Neuronal stem cell (in vitro differentiated cells): ENCODE results near the gene IPO4.

Source experiments
- DNase-seq: peaks from one replicate; pipeline ENCODE4 v3.0.0-alpha.2; 2013; ENCODE audit warnings: low spot score
- H2AFZ ChIP-seq: one replicate; pipeline ENCODE4 v1.6.1; 2013; ENCODE audit warnings: mild to moderate bottlenecking, low read length, inconsistent platforms
- H2AK5ac ChIP-seq: 2 replicates; pipeline ENCODE4 v1.6.1; 2013; ENCODE audit warnings: low read depth, mild to moderate bottlenecking, inconsistent platforms, low read length, moderate library complexity, mixed read lengths
- H2BK120ac ChIP-seq: 2 replicates; pipeline ENCODE4 v1.6.1; 2013; ENCODE audit warnings: low read depth, mild to moderate bottlenecking, inconsistent platforms, low read length, moderate library complexity, mixed read lengths
- H2BK12ac ChIP-seq: one replicate; pipeline ENCODE4 v1.6.1; 2013; ENCODE audit warnings: low read length, inconsistent platforms
- H2BK15ac ChIP-seq: 2 replicates; pipeline ENCODE4 v1.6.1; 2013; ENCODE audit warnings: mild to moderate bottlenecking, low read length, inconsistent platforms, mixed read lengths
- H2BK5ac ChIP-seq: one replicate; pipeline ENCODE4 v1.6.1; 2013; ENCODE audit warnings: inconsistent platforms, mild to moderate bottlenecking, low read length, moderate library complexity
- H3K14ac ChIP-seq: one replicate; pipeline ENCODE4 v1.6.1; 2013; ENCODE audit warnings: low read length, inconsistent platforms
- H3K18ac ChIP-seq: 2 replicates; pipeline ENCODE4 v1.6.1; 2013; ENCODE audit warnings: low read length, inconsistent platforms
- H3K23ac ChIP-seq: 2 replicates; pipeline ENCODE4 v1.6.1; 2013; ENCODE audit warnings: low read depth, mild to moderate bottlenecking, mixed read lengths, low read length, inconsistent platforms; ENCODE audit not compliant: poor library complexity
- H3K27ac ChIP-seq: replicated peaks from 3 replicates; pipeline ENCODE4 v1.5.1; 2013; ENCODE audit warnings: low read length, inconsistent platforms
- H3K27me3 ChIP-seq, 3 experiments: 2 replicates each; pipeline ENCODE4 v1.6.1; 2013; ENCODE audit warnings: low read length in 3 of 3, mild to moderate bottlenecking in 2 of 3, inconsistent platforms in 1 of 3, low read depth in 1 of 3, mixed read lengths in 1 of 3, moderate library complexity in 1 of 3; ENCODE audit not compliant: control insufficient read depth in 3 of 3, insufficient read depth in 3 of 3
- H3K36me3 ChIP-seq, 2 donors: replicated peaks in 1 of 2; 2 replicates each; pipeline ENCODE4 v1.6.1; 2013; ENCODE audit warnings: low read length in 2 of 2; ENCODE audit not compliant: control insufficient read depth in 2 of 2, insufficient read depth in 2 of 2
- H3K4ac ChIP-seq: 2 replicates; pipeline ENCODE4 v1.6.1; 2013; ENCODE audit warnings: inconsistent platforms, mild to moderate bottlenecking, low read length, moderate library complexity
- H3K4me1 ChIP-seq, 2 donors: 1 replicate in 1 of 2; 2 replicates in 1 of 2; pipeline ENCODE4 v1.6.1; 2013; ENCODE audit warnings: low read length in 2 of 2, low read depth in 1 of 2; ENCODE audit not compliant: control insufficient read depth in 2 of 2, insufficient read depth in 1 of 2
- H3K4me2 ChIP-seq: one replicate; pipeline ENCODE4 v1.6.1; 2013; ENCODE audit warnings: mild to moderate bottlenecking, low read length, inconsistent platforms; ENCODE audit not compliant: insufficient read depth, poor library complexity, severe bottlenecking
- H3K4me3 ChIP-seq, 2 donors: 2 replicates each; pipeline ENCODE4 v1.5.1; 2013; ENCODE audit warnings: low read length in 2 of 2, mild to moderate bottlenecking in 2 of 2, inconsistent platforms in 1 of 2, moderate library complexity in 1 of 2
- H3K79me1 ChIP-seq: one replicate; pipeline ENCODE4 v1.6.1; 2013; ENCODE audit warnings: low read depth, mild to moderate bottlenecking, inconsistent platforms, low read length, moderate library complexity
- H3K9ac ChIP-seq: one replicate; pipeline ENCODE4 v1.6.1; 2013; ENCODE audit warnings: mild to moderate bottlenecking, low read depth, low read length, inconsistent platforms; ENCODE audit not compliant: poor library complexity
- H3K9me3 ChIP-seq, 2 donors: replicated peaks in 1 of 2; 2 replicates each; pipeline versions ENCODE3 to v1.6.1; 2013; ENCODE audit warnings: low read length in 2 of 2, mild to moderate bottlenecking in 2 of 2, inconsistent platforms in 1 of 2, low read depth in 1 of 2, mixed read lengths in 1 of 2, moderate library complexity in 1 of 2; ENCODE audit not compliant: control insufficient read depth in 2 of 2, insufficient read depth in 1 of 2
- H4K8ac ChIP-seq: one replicate; pipeline ENCODE4 v1.6.1; 2013; ENCODE audit warnings: low read depth, mild to moderate bottlenecking, inconsistent platforms, low read length, moderate library complexity
- H4K91ac ChIP-seq: one replicate; pipeline ENCODE4 v1.6.1; 2013; ENCODE audit warnings: low read length, low read depth, mild to moderate bottlenecking, inconsistent platforms; ENCODE audit not compliant: poor library complexity
- WGBS, 2 donors: extraction: QIAGEN DNeasy Blood & Tissue Kit; methylation state at CpG; one replicate each; pipeline ENCODE4 v1.1.7; 2013; ENCODE audit warnings: missing lambda C conversion rate in 2 of 2, mixed read lengths in 1 of 2; ENCODE audit not compliant: insufficient read length in 2 of 2, insufficient replicate concordance in 1 of 2; ENCODE audit errors: extremely low coverage in 2 of 2; 5-methylcytosine and 5-hydroxymethylcytosine counted together

IPO4 gene

GRCh38 chr14:24149302-24149969 is 39.2 kb downstream of the IPO4 start:
- Histone ChIP-seq H3K4me1 (peaks cover 7 to 17% of the 10 kb centered on the region in 2 donors), H3K4me3 (peak overlapping the region in 1 of 2 donors; percentile 25), H2BK5ac (no peak overlapping the region), H3K9me3 (no peaks in the 10 kb centered on the region), H3K27ac (no peak overlapping the region), H2BK15ac (no peak overlapping the region), H3K4me2 (no peak overlapping the region), H2BK120ac (no peak overlapping the region), H3K9ac (no peak overlapping the region), H3K4ac (no peak overlapping the region), H3K18ac (no peak overlapping the region), H4K91ac (no peak overlapping the region), H3K27me3 (no peaks in the 10 kb centered on the region), H2BK12ac (no peak overlapping the region), H3K23ac (no peak overlapping the region), H3K14ac (no peak overlapping the region), H2AFZ (no peak overlapping the region), H2AK5ac (no peak overlapping the region), H4K8ac (no peak overlapping the region), H3K79me1 (peaks cover 13% of the 10 kb centered on the region), H3K36me3 (peaks cover 32 to 59% of the 10 kb centered on the region in 2 donors)
- WGBS, 2 donors = no CpG with 5 or more reads among the region's 3 CpGs
- no peak for DNase-seq

GRCh38 chr14:24147761-24148428 is 40.7 kb downstream of the IPO4 start:
- peak overlapping the region; percentile 89 to 96 for H3K4me3 ChIP-seq
- no peak overlapping the region for H2BK120ac ChIP-seq
- H4K91ac ChIP-seq = no peak overlapping the region
- H3K27me3 ChIP-seq = no peaks in the 10 kb centered on the region
- peak overlapping the region; percentile 95 for H2AFZ ChIP-seq
- peak overlapping the region; percentile 86 for H2AK5ac ChIP-seq
- no peak for DNase-seq
- H3K9ac ChIP-seq = peak overlapping the region; percentile 97
- H4K8ac ChIP-seq = no peak overlapping the region
- peak overlapping the region; percentile 30 for H2BK15ac ChIP-seq
- no peaks in the 10 kb centered on the region for H3K9me3 ChIP-seq
- H3K23ac ChIP-seq = peak overlapping the region; percentile 11
- H2BK12ac ChIP-seq = no peak overlapping the region
- no CpG with 5 or more reads among the region's 29 CpGs for WGBS, 2 donors
- no peak overlapping the region for H3K4ac ChIP-seq
- H3K4me1 ChIP-seq = peaks cover 7 to 17% of the 10 kb centered on the region in 2 donors
- H3K14ac ChIP-seq = peak overlapping the region; percentile 79
- H2BK5ac ChIP-seq = peak overlapping the region; percentile 67
- H3K36me3 ChIP-seq = peaks cover 35 to 65% of the 10 kb centered on the region in 2 donors
- H3K79me1 ChIP-seq = peaks cover 13% of the 10 kb centered on the region
- H3K4me2 ChIP-seq = peak overlapping the region; percentile 97
- peak overlapping the region; percentile 91 for H3K18ac ChIP-seq
- no peak overlapping the region for H3K27ac ChIP-seq

- Histone ChIP-seq H3K9me3 (no peaks in the 10 kb centered on the region), H3K27me3 (no peaks in the 10 kb centered on the region), H3K4me2 (peak within 1 kb of the TSS; percentile 97), H4K8ac (no peak within 1 kb of the TSS), H4K91ac (no peak within 1 kb of the TSS), H3K4me3 (peak within 1 kb of the TSS; percentile 93 to 96), H3K18ac (peak within 1 kb of the TSS; percentile 95), H3K4me1 (peaks cover 8 to 17% of the 10 kb centered on the region in 2 donors), H2BK5ac (peak within 1 kb of the TSS; percentile 83), H3K14ac (peak within 1 kb of the TSS; percentile 91), H3K79me1 (peaks cover 13% of the 10 kb centered on the region), H2BK12ac (no peak within 1 kb of the TSS), H3K9ac (peak within 1 kb of the TSS; percentile 97), H3K36me3 (peaks cover 36 to 63% of the 10 kb centered on the region in 2 donors), H2AK5ac (peak within 1 kb of the TSS; percentile 86), H3K4ac (no peak within 1 kb of the TSS), H3K23ac (peak within 1 kb of the TSS; percentile 11), H2BK120ac (peak within 1 kb of the TSS; percentile 84), H2BK15ac (peak within 1 kb of the TSS; percentile 37), H3K27ac (peak within 1 kb of the TSS; percentile 85), H2AFZ (peak within 1 kb of the TSS; percentile 95)
- peak; percentile 95 for DNase-seq
- WGBS, 2 donors = no CpG with 5 or more reads among the region's 57 CpGs
Measured at GRCh38 chr14:24146978-24147760, 41.4 kb downstream of the IPO4 start, which contains the start of gene RNF31. Gene RNF31 (plus strand): TSS chr14:24147498. CDS start chr14:24147699, 201 bp downstream.
